Suprapubic skin (tissue), 4 donors: ENCODE results near the gene TMUB2. TPM values are rescaled to one million over a fixed set of nuclear protein-coding genes. Genes with fewer than 3 reads are reported as not detected.

Experiments
- DNase-seq, 2 donors: peaks; one replicate each; pipeline ENCODE4 v3.0.0-alpha.2; 2019; ENCODE audit warnings: low spot score in 2 of 2
- H3K27ac ChIP-seq: fragments of 200-600 bp; sonication (generic); one replicate; pipeline ENCODE4 v1.5.1; 2019
- H3K27me3 ChIP-seq: fragments of 200-600 bp; sonication (generic); one replicate; pipeline ENCODE4 v1.5.1; 2019
- H3K36me3 ChIP-seq: fragments of 200-600 bp; sonication (generic); one replicate; pipeline ENCODE4 v1.5.1; 2019
- H3K4me1 ChIP-seq: fragments of 200-600 bp; sonication (generic); one replicate; pipeline ENCODE4 v1.5.1; 2019
- H3K4me3 ChIP-seq: fragments of 200-600 bp; sonication (generic); one replicate; pipeline ENCODE4 v1.5.1; 2019; ENCODE audit warnings: mild to moderate bottlenecking
- H3K9me3 ChIP-seq: fragments of 200-600 bp; sonication (generic); one replicate; pipeline ENCODE4 v1.5.1; 2019
- CTCF ChIP-seq, 2 donors: fragments of 200-600 bp in 1 of 2; fragments of 450-650 bp in 1 of 2; sonication (generic) in 1 of 2; IDR thresholded peaks; one replicate each; pipeline ENCODE4 v1.5.1; 2016 to 2019; ENCODE audit warnings: antibody characterized with exemption in 2 of 2, mild to moderate bottlenecking in 1 of 2, moderate library complexity in 1 of 2
- EP300 ChIP-seq: sonication (generic); formaldehyde crosslinking; IDR thresholded peaks from one replicate; pipeline ENCODE4 v1.6.1; 2017; ENCODE audit warnings: antibody characterized with exemption
- POLR2A ChIP-seq, 2 donors: fragments of 450-650 bp; IDR thresholded peaks; one replicate each; pipeline ENCODE4 v1.6.1; 2017; ENCODE audit warnings: antibody characterized with exemption in 2 of 2, mild to moderate bottlenecking in 2 of 2, moderate library complexity in 2 of 2
- POLR2AphosphoS5 ChIP-seq, 3 donors: sonication (generic); formaldehyde crosslinking; IDR thresholded peaks; one replicate each; pipeline ENCODE4 v1.6.1; 2017; ENCODE audit warnings: antibody characterized with exemption in 3 of 3
- WGBS: methylation state at CpG from one replicate; pipeline ENCODE4 v1.1.5; 2018; 5-methylcytosine and 5-hydroxymethylcytosine counted together
- total RNA-seq, 4 donors: library from RNA; depleted of rRNA; stranded (reverse); fragments of >200 nt; gene quantifications; one replicate each; pipeline ENCODE4 v1.1.0, GENCODE V29; 2016

Gene TMUB2
- total RNA-seq, 4 donors from 2014 or later, result 31.5 to 48.8 (median 36.1) TPM

GRCh38 chr17:44212507-44213402 is 26.0 kb downstream of the TMUB2 start:
- no peak overlapping the region for H3K4me3 ChIP-seq
- DNase-seq, result no peak
- H3K4me1 ChIP-seq, result peaks cover 42% of the 10 kb centered on the region
- no peaks in the 10 kb centered on the region for H3K27me3 ChIP-seq
- H3K27ac ChIP-seq, result no peak overlapping the region
- WGBS, result 70% methylated on average over 23 of the region's 31 CpGs
- H3K9me3 ChIP-seq, result no peaks in the 10 kb centered on the region
- TF ChIP-seq POLR2AphosphoS5 (IDR thresholded peaks at IDR 0.05) (no peak), POLR2A (IDR thresholded peaks at IDR 0.05) (no peak), EP300 (no peak), CTCF (IDR thresholded peaks at IDR 0.05) (no peak)
- H3K36me3 ChIP-seq, result peaks cover 58% of the 10 kb centered on the region

GRCh38 chr17:44213403-44214229 is 26.8 kb downstream of the TMUB2 start:
- Histone ChIP-seq H3K27me3 (no peaks in the 10 kb centered on the region), H3K36me3 (peaks cover 53% of the 10 kb centered on the region), H3K9me3 (no peaks in the 10 kb centered on the region), H3K4me1 (peaks cover 44% of the 10 kb centered on the region), H3K27ac (no peak overlapping the region), H3K4me3 (no peak overlapping the region)
- TF ChIP-seq EP300 (no peak), CTCF (IDR thresholded peaks at IDR 0.05) (no peak), POLR2A (IDR thresholded peaks at IDR 0.05) (no peak), POLR2AphosphoS5 (IDR thresholded peaks at IDR 0.05) (no peak)
- no peak for DNase-seq
- WGBS, result 81% methylated on average over 14 of the region's 15 CpGs

- peaks cover 41% of the 10 kb centered on the region for H3K4me1 ChIP-seq
- no peaks in the 10 kb centered on the region for H3K9me3 ChIP-seq
- no peak for DNase-seq
- no peak for TF ChIP-seq EP300
- TF ChIP-seq CTCF (IDR thresholded peaks at IDR 0.05), result no peak
- TF ChIP-seq POLR2A (IDR thresholded peaks at IDR 0.05), result no peak
- no peak for TF ChIP-seq POLR2AphosphoS5 (IDR thresholded peaks at IDR 0.05)
- H3K27me3 ChIP-seq, result no peaks in the 10 kb centered on the region
- 100% methylated on average over 1 of the region's 1 CpG for WGBS
- H3K36me3 ChIP-seq, result peaks cover 47% of the 10 kb centered on the region
- no peak overlapping the region for H3K27ac ChIP-seq
- H3K4me3 ChIP-seq, result no peak overlapping the region
Observed at GRCh38 chr17:44214230-44214494, 27.4 kb downstream of the TMUB2 start.

- Histone ChIP-seq H3K4me1 (peaks cover 41% of the 10 kb centered on the region), H3K36me3 (peaks cover 41% of the 10 kb centered on the region), H3K9me3 (no peaks in the 10 kb centered on the region), H3K27ac (no peak overlapping the region), H3K27me3 (no peaks in the 10 kb centered on the region), H3K4me3 (no peak overlapping the region)
- no peak for DNase-seq
- TF ChIP-seq POLR2A (IDR thresholded peaks at IDR 0.05), result no peak
- TF ChIP-seq EP300, result no peak
- no peak for TF ChIP-seq CTCF (IDR thresholded peaks at IDR 0.05)
- no peak for TF ChIP-seq POLR2AphosphoS5 (IDR thresholded peaks at IDR 0.05)
- 88% methylated on average over 6 of the region's 6 CpGs for WGBS
Observed at GRCh38 chr17:44214896-44215295, 28.1 kb downstream of the TMUB2 start.

- H3K36me3 ChIP-seq, result peaks cover 38% of the 10 kb centered on the region
- WGBS, result 76% methylated on average over 5 of the region's 5 CpGs
- H3K27ac ChIP-seq, result no peak overlapping the region
- H3K27me3 ChIP-seq, result no peaks in the 10 kb centered on the region
- DNase-seq, result no peak
- H3K4me1 ChIP-seq, result peaks cover 35% of the 10 kb centered on the region
- TF ChIP-seq EP300 (no peak), CTCF (IDR thresholded peaks at IDR 0.05) (no peak), POLR2A (IDR thresholded peaks at IDR 0.05) (no peak), POLR2AphosphoS5 (IDR thresholded peaks at IDR 0.05) (no peak)
- H3K4me3 ChIP-seq, result no peak overlapping the region
- no peaks in the 10 kb centered on the region for H3K9me3 ChIP-seq
Observed at GRCh38 chr17:44216173-44216572, 29.4 kb downstream of the TMUB2 start.
